Astrocyte of the cerebellum (primary cell): ENCODE results near the gene KRTAP9-4.

ENCODE experiments used
- DNase-seq: peaks from one replicate; pipeline ENCODE4 v3.0.0-alpha.2; 2011; ENCODE audit warnings: low read depth
- H3K4me3 ChIP-seq: 2 replicates; pipeline ENCODE4 v1.5.1; 2011; ENCODE audit warnings: mild to moderate bottlenecking, low read depth, low read length, moderate library complexity
- CTCF ChIP-seq: IDR thresholded peaks from 2 replicates; pipeline ENCODE4 v1.5.1; 2012; ENCODE audit warnings: low read length, low read depth, moderate library complexity, mild to moderate bottlenecking; ENCODE audit errors: missing control alignments
- in situ Hi-C: cut with HindIII; loops from 2 replicates; pipeline ENCODE4 v1.10.0; 2017; ENCODE audit warnings: low sequenced_read_pairs

Gene KRTAP9-4

DNA sequence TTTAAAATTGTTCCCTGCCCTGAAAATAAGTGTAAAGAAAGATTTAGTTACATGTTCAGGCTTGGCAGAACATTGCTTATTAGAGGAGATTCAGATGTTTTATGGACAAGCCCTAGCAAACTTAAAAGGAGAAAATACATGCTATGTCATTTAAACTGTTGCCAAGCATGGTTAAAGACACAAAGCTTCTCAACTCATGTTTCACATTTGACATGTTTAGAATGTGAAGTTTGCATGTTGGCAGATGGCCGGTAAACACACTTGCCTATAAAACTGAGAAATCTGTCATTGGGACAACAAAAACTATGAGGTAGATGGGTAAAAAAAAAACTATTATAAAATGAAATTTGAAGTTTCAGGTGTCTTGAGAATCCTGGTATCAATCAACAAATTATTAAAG, 47.4 kb downstream of the KRTAP9-4 start:
- in situ Hi-C loops: no loop called here
- no peak overlapping the region for H3K4me3 ChIP-seq
- DNase-seq: no peak
- no peak for TF ChIP-seq CTCF

DNA sequence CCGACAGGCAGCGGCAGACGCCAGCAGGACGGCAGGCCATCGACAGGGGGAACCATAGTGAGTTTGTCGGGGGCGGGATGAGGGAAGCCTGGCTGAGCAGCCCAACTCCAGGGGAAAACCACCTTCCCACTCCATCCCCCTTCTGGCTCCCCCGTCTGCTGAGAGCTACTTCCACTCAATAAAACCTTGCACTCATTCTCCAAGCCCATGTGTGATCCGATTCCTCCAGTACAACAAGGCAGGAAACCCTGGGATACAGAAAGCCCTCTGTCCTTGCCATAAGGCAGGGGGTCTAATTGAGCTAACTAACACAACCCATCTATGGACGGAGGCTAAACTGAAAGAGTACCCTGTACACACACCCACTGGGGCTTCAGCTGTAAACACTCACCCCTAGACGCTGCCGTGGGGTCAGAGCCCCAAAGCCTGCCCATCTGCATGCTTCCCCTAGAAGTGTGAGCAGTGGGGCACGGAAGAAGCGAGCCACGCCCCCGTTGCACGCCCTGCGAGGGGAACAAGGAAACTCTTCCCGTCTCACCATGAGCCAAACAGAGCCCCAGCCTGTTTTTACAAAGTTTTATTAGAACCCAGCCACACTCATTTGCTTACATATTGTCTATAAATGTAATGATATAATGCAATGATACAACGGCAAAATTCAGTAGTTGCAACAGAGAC, 49.1 kb downstream of the KRTAP9-4 start:
- no peak for TF ChIP-seq CTCF
- no peak overlapping the region for H3K4me3 ChIP-seq
- no peak for DNase-seq
- in situ Hi-C loops: no loop called here
